ENCODE results near the gene LCMT2.

DNA sequence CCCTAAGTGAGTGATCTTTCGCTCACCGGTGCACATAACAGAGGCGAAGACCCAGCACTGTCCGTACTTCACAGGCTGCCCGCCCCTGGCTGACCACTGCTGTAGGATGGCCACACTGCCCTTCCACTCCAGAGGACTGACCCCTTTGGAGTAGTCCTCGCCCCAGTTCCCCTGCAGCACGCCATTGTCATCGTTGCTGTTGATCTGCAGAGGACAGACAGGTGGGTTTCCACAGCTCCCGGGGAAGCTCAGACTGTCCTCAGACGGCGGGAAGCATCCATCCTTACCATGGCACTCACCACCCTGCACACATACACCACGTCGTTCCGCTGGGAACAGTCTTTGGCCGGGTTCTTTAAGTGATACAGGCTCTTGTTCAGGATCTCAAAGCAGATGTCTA is 43.1 kb downstream of the LCMT2 start:
- TF ChIP-seq CTCF (IDR thresholded peaks at IDR 0.05) (no peak), POLR2A (IDR thresholded peaks at IDR 0.05) (no peak)
